Lower lobe of right lung (tissue), 2 donors: Measurements from ENCODE around the gene MAGI3. TPM values are rescaled to one million over a fixed set of nuclear protein-coding genes. Genes with fewer than 3 reads are reported as not detected.
"Not testable (repeated sequence)": the region's sequence is repeated elsewhere in the genome, so short reads cannot be mapped to it uniquely, and the experiment has no call there.

Source experiments
- ATAC-seq, 2 donors: fragments of 200-7000 bp; cut with Tn5 transposase; one replicate each; pipeline ENCODE4 v1.9.1; 2020 to 2022; ENCODE audit warnings: mild to moderate bottlenecking in 2 of 2, moderate library complexity in 2 of 2
- DNase-seq: peaks from one replicate; pipeline ENCODE4 v3.0.0-alpha.2; 2020
- H3K27ac ChIP-seq: fragments of 200-600 bp; one replicate; pipeline ENCODE4 v1.8.0; 2022
- H3K27me3 ChIP-seq: fragments of 200-600 bp; one replicate; pipeline ENCODE4 v1.8.0; 2022; ENCODE audit warnings: low read depth
- H3K36me3 ChIP-seq: fragments of 200-600 bp; one replicate; pipeline ENCODE4 v1.8.0; 2022; ENCODE audit warnings: mild to moderate bottlenecking
- H3K4me1 ChIP-seq: fragments of 200-600 bp; one replicate; pipeline ENCODE4 v1.8.0; 2022
- H3K4me3 ChIP-seq: fragments of 200-600 bp; one replicate; pipeline ENCODE4 v1.8.0; 2022; ENCODE audit warnings: mild to moderate bottlenecking
- H3K9me3 ChIP-seq: fragments of 200-600 bp; one replicate; pipeline ENCODE4 v1.8.0; 2022
- CTCF ChIP-seq: fragments of 200-600 bp; IDR thresholded peaks from one replicate; pipeline ENCODE4 v1.8.0; 2022; ENCODE audit warnings: antibody characterized with exemption, mild to moderate bottlenecking
- intact Hi-C: fragments of 100-400 bp; cut with DNase I; formaldehyde crosslinking; loops from one replicate; pipeline ENCODE4 v1.11.0; 2022
- total RNA-seq: library from RNA; stranded (reverse); fragmentation: NEBNext Ultra II Directional; extraction: Animal tissue kit (Norgen Biotek cat#: 25700); gene quantifications from one replicate; pipeline ENCODE4 v1.2.1, GENCODE V29; 2021
- donor health status: DM: no; HTN: yes; CAD: no; lungs with severe emphysema.

MAGI3 gene
- total RNA-seq, 1 donor from 2014 or later: 69.9 TPM

- Histone ChIP-seq H3K9me3 (no peaks in the 10 kb centered on the region), H3K4me3 (no peak overlapping the region), H3K36me3 (peaks cover 19% of the 10 kb centered on the region), H3K27me3 (no peaks in the 10 kb centered on the region), H3K4me1 (no peaks in the 10 kb centered on the region), H3K27ac (no peak overlapping the region)
- no peak for ATAC-seq
- no peak for TF ChIP-seq CTCF
- intact Hi-C loops: no loop called here
- no peak for DNase-seq
These were observed 311.1 kb downstream of the MAGI3 start for GRCh38 chr1:113701429-113701828.

- intact Hi-C loops: no loop called here
- H3K9me3 ChIP-seq: no peaks in the 10 kb centered on the region
- no peak for TF ChIP-seq CTCF
- no peak overlapping the region for H3K27ac ChIP-seq
- no peak for ATAC-seq
- no peaks in the 10 kb centered on the region for H3K4me1 ChIP-seq
- H3K4me3 ChIP-seq: no peak overlapping the region
- no peaks in the 10 kb centered on the region for H3K27me3 ChIP-seq
- no peak for DNase-seq
- H3K36me3 ChIP-seq: peaks cover 22% of the 10 kb centered on the region
These were observed 324.4 kb downstream of the MAGI3 start for GRCh38 chr1:113714606-113715269.

- H3K4me3 ChIP-seq, H3K27ac ChIP-seq, intact Hi-C loops, ATAC-seq, DNase-seq, H3K9me3 ChIP-seq, H3K4me1 ChIP-seq, H3K27me3 ChIP-seq: not testable (repeated sequence)
- H3K36me3 ChIP-seq: peaks cover 12% of the 10 kb centered on the region
These were observed 327.2 kb downstream of the MAGI3 start for GRCh38 chr1:113717506-113717905.

GRCh38 chr1:113718621-113719020 lies 328.3 kb downstream of the MAGI3 start:
- DNase-seq, H3K4me1 ChIP-seq, H3K27me3 ChIP-seq, intact Hi-C loops, H3K9me3 ChIP-seq, H3K27ac ChIP-seq, ATAC-seq, H3K4me3 ChIP-seq: not testable (repeated sequence)
- peaks cover 10% of the 10 kb centered on the region for H3K36me3 ChIP-seq

- peaks cover 30% of the 10 kb centered on the region for H3K36me3 ChIP-seq
- H3K27me3 ChIP-seq: no peaks in the 10 kb centered on the region
- DNase-seq: no peak
- H3K4me3 ChIP-seq: no peak overlapping the region
- TF ChIP-seq CTCF: no peak
- ATAC-seq: no peak
- no peaks in the 10 kb centered on the region for H3K4me1 ChIP-seq
- no peaks in the 10 kb centered on the region for H3K9me3 ChIP-seq
- intact Hi-C loops: no loop called here
- H3K27ac ChIP-seq: no peak overlapping the region
These were observed 330.7 kb downstream of the MAGI3 start for GRCh38 chr1:113721010-113721409.

- Histone ChIP-seq H3K36me3 (peaks cover 29% of the 10 kb centered on the region), H3K4me1 (no peaks in the 10 kb centered on the region)
- ATAC-seq: no peak
These were observed 342.5 kb downstream of the MAGI3 start for GRCh38 chr1:113732802-113733201.

More at GRCh38 chr1:113732802-113733201, 342.5 kb downstream of the MAGI3 start:
- H3K9me3 ChIP-seq: no peaks in the 10 kb centered on the region
- no peak for TF ChIP-seq CTCF
- intact Hi-C loops: no loop called here
- no peak overlapping the region for H3K27ac ChIP-seq
- no peak for DNase-seq
- H3K4me3 ChIP-seq: no peak overlapping the region
- no peaks in the 10 kb centered on the region for H3K27me3 ChIP-seq
